ENCODE results near the gene CARMIL1. TPM values are rescaled to one million over a fixed set of nuclear protein-coding genes. Genes with fewer than 3 reads are reported as not detected.

CARMIL1 gene
- total RNA-seq, 1 experiment from 2014 or later = 25.2 TPM

DNA sequence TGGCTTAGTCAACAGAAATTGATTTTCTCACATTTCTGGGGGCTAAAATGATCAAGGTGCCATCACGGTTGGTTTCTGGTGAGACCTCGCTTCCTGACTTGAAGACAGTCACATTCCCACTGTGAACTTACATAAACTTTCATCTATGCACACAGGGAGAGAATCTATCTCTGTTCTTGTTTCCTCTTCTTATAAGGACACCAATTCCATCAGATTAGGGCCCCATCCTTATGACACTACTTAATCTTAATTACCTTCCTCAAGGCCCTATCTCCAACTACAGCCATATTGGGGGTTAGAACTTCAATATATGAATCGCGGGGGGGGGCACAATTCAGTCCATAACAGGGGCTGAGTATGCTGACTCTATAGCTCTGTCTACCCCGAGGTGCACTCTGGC lies 362.2 kb downstream of the CARMIL1 start:
- no TSS peak for BruUV-seq (replicated peaks)
- POLR2A ChIA-PET = no interaction called here

DNA sequence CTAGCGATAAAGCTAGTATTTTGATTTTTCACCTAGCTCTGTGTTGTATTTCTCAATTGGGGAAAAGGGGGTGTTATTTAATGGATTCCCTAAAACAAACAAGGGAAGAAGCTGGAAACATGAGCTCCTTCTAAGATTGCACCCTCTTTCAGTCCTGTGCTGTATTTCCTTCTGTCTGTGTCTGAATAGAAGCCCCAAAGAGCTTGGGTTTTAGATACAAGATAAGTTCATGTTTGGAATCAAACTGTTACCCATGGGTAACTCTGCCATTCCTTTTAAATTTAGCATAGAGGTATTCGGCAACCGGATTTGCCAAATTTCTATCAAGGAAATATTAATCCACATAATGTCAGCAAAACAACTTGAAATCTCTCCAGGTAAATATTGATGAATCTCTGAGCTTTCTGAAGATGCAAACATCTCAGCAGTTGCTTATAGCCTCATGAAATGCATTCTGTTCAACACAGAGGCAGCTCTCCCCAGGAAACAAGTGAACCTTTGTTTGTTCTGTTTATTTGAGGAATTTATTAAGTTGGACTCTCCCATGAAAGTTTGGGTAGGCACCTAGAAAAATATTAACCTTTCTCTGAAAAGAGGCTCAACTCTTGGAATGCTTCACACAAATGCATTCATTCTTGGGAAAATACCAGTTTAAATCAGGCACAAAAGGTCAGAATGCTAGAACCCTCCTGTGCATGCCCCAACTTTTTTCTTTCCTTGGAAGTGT lies 362.9 kb downstream of the CARMIL1 start:
- no peak overlapping the region for H3K4me3 Mint-ChIP-seq (ENCODE audit: unreplicated experiment)
- no TSS peak for BruUV-seq (replicated peaks)
- H3K36me3 Mint-ChIP-seq (ENCODE audit: insufficient read depth, unreplicated experiment) = no peaks in the 10 kb centered on the region
- DNase-seq (ENCODE audit: unreplicated experiment) = no peak
- H3K27me3 Mint-ChIP-seq (ENCODE audit: insufficient read depth, unreplicated experiment) = peaks cover 81% of the 10 kb centered on the region
- H3K4me1 Mint-ChIP-seq (ENCODE audit: insufficient read depth, unreplicated experiment) = peaks cover 5% of the 10 kb centered on the region
- POLR2A ChIA-PET = no interaction called here
- TF ChIP-seq, protein P1, sequence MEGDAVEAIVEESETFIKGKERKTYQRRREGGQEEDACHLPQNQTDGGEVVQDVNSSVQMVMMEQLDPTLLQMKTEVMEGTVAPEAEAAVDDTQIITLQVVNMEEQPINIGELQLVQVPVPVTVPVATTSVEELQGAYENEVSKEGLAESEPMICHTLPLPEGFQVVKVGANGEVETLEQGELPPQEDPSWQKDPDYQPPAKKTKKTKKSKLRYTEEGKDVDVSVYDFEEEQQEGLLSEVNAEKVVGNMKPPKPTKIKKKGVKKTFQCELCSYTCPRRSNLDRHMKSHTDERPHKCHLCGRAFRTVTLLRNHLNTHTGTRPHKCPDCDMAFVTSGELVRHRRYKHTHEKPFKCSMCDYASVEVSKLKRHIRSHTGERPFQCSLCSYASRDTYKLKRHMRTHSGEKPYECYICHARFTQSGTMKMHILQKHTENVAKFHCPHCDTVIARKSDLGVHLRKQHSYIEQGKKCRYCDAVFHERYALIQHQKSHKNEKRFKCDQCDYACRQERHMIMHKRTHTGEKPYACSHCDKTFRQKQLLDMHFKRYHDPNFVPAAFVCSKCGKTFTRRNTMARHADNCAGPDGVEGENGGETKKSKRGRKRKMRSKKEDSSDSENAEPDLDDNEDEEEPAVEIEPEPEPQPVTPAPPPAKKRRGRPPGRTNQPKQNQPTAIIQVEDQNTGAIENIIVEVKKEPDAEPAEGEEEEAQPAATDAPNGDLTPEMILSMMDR (IDR thresholded peaks at IDR 0.05; ENCODE audit: unreplicated experiment) = no peak
- intact Hi-C loops (cut with micrococcal nuclease) = no loop called here
- CTCF ChIA-PET = interaction anchor here (0.6 to 1.2 kb wide), 5 partner anchors 10 to 420 kb away, joined by 3 to 5 read pairs (median 3); no protein-coding TSS in a partner anchor
- H3K27ac Mint-ChIP-seq (ENCODE audit: low read depth, unreplicated experiment) = no peak overlapping the region
- H3K9me3 Mint-ChIP-seq (ENCODE audit: unreplicated experiment) = no peaks in the 10 kb centered on the region

More for the DNA sequence above, 362.2 kb downstream of the CARMIL1 start:
- H3K36me3 Mint-ChIP-seq (ENCODE audit: insufficient read depth, unreplicated experiment) = no peaks in the 10 kb centered on the region
- intact Hi-C loops (cut with micrococcal nuclease) = no loop called here
- CTCF ChIA-PET = interaction anchor here (0.6 to 1.2 kb wide), 4 partner anchors 11 to 421 kb away, joined by 3 to 4 read pairs (median 3); no protein-coding TSS in a partner anchor
- no peak overlapping the region for H3K4me3 Mint-ChIP-seq (ENCODE audit: unreplicated experiment)
- H3K27ac Mint-ChIP-seq (ENCODE audit: low read depth, unreplicated experiment) = no peak overlapping the region
- DNase-seq (ENCODE audit: unreplicated experiment) = no peak
- H3K27me3 Mint-ChIP-seq (ENCODE audit: insufficient read depth, unreplicated experiment) = peaks cover 79% of the 10 kb centered on the region
- TF ChIP-seq, protein P1 (IDR thresholded peaks at IDR 0.05; ENCODE audit: unreplicated experiment) = no peak
- H3K9me3 Mint-ChIP-seq (ENCODE audit: unreplicated experiment) = no peaks in the 10 kb centered on the region
- H3K4me1 Mint-ChIP-seq (ENCODE audit: insufficient read depth, unreplicated experiment) = peaks cover 5% of the 10 kb centered on the region

DNA sequence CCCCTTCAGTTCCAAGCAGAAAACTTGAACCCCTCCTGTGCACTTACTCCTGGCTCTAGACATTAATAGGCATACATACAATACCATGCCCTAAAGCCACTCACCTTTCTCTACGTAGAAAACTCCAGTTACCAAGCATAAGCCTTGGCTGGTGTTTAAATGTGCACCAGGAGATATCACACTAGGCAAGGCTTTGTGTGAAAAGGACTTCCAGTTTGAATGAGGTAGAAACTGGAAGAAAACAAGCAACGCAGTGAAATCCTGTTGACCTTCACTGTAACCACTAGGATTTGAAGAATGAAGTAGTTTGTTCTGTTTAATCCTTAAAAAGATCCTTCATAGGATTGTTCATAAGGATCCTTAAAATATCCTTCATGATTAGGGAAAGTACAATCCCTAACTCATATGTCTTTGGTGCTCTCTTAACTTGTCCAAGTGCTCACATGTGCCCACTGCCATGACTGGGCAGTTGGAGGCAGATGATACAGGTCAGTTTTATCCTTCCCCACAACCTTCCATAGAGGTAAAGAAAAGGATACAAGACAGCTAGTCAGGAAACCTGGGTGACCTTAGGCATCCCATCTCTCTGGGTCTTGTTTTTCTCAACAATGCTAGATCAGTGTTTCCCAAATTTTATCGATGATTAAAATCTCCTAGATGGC lies 363.6 kb downstream of the CARMIL1 start:
- intact Hi-C loops (cut with micrococcal nuclease) = no loop called here
- Mint-ChIP-seq H3K27ac (ENCODE audit: low read depth, unreplicated experiment) (no peak overlapping the region), H3K9me3 (ENCODE audit: unreplicated experiment) (no peaks in the 10 kb centered on the region), H3K4me3 (ENCODE audit: unreplicated experiment) (no peak overlapping the region), H3K36me3 (ENCODE audit: insufficient read depth, unreplicated experiment) (no peaks in the 10 kb centered on the region), H3K27me3 (ENCODE audit: insufficient read depth, unreplicated experiment) (peaks cover 82% of the 10 kb centered on the region), H3K4me1 (ENCODE audit: insufficient read depth, unreplicated experiment) (no peaks in the 10 kb centered on the region)
- ChIA-PET POLR2A (no interaction called here), CTCF (no interaction called here)
- TF ChIP-seq, protein P1 (IDR thresholded peaks at IDR 0.05; ENCODE audit: unreplicated experiment) = no peak
- DNase-seq (ENCODE audit: unreplicated experiment) = no peak
- BruUV-seq (replicated peaks) = no TSS peak

DNA sequence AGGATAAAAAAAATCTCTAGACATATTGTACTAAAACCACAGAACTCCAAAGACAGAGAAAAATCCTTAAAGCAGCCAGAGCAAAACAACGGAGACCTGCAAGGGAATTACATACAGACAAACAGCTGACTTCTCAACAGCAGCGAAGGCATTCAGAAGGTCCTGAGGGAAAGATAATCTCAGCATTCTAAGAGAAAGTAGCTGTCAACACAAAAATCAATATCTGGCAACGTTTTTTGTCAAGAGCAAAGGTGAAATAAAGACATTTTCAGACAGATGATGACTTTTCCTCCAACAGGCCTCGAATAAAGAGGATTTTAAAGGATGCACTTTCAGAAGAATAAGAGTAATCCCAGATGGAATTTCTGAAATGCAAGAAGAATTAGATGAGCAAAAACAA lies 366.7 kb downstream of the CARMIL1 start:
- CTCF ChIA-PET = interaction anchor here (0.5 kb wide), 1 partner anchor 879 kb away, joined by 5 read pairs; no protein-coding TSS in a partner anchor
- H3K27me3 Mint-ChIP-seq (ENCODE audit: insufficient read depth, unreplicated experiment) = peaks cover 88% of the 10 kb centered on the region
- BruUV-seq (replicated peaks) = no TSS peak

More for the DNA sequence above, 366.7 kb downstream of the CARMIL1 start:
- intact Hi-C loops (cut with micrococcal nuclease) = no loop called here
- Mint-ChIP-seq H3K27ac (ENCODE audit: low read depth, unreplicated experiment) (no peak overlapping the region), H3K4me1 (ENCODE audit: insufficient read depth, unreplicated experiment) (no peaks in the 10 kb centered on the region), H3K36me3 (ENCODE audit: insufficient read depth, unreplicated experiment) (no peaks in the 10 kb centered on the region), H3K9me3 (ENCODE audit: unreplicated experiment) (no peaks in the 10 kb centered on the region), H3K4me3 (ENCODE audit: unreplicated experiment) (no peak overlapping the region)
- TF ChIP-seq, protein P1 (IDR thresholded peaks at IDR 0.05; ENCODE audit: unreplicated experiment) = no peak
- POLR2A ChIA-PET = no interaction called here
- no peak for DNase-seq (ENCODE audit: unreplicated experiment)
